Embryonic facial prominence (tissue), 1 donor: ENCODE results near the gene CSNK1A1.
"Not testable (repeated sequence)": the region's sequence is repeated elsewhere in the genome, so short reads cannot be mapped to it uniquely, and the experiment has no call there.

Experiments used
- DNase-seq: peaks from one replicate; pipeline ENCODE4 v3.0.0-alpha.2; 2016; ENCODE audit errors: extremely low spot score

CSNK1A1 gene

GRCh38 chr5:149456597-149457392, 94.4 kb downstream of the CSNK1A1 start:
- DNase-seq = no peak

DNA sequence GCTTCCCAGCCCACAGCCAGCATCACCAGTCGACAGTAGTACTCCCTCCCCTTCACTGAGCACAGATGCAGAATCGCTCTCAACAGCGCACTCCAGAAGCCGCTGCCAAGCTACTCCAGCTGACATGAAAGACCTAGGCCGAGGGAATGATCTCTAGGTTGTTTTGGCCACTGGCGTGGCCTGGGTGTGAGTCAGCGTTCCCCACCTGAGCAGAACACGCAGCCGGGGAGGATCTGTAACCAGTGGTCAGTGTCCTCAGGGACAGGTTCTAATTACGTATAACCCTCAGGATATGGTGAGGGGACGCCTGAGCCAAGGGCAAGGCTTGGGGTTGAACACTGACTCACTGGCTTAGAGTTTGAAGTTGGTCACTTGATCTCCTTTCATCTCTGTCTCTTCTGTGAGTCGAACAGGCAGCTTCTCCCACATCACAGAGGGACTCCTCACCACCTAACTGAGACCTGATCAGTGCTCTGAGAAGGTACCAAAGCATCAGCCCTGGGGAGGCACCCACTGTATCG, 95.3 kb downstream of the CSNK1A1 start:
- DNase-seq = no peak

- no peak for DNase-seq
Observed at GRCh38 chr5:149453618-149454415, 97.4 kb downstream of the CSNK1A1 start.

GRCh38 chr5:149452665-149453617, 98.3 kb downstream of the CSNK1A1 start:
- DNase-seq = no peak

GRCh38 chr5:149452007-149452664, 99.1 kb downstream of the CSNK1A1 start:
- DNase-seq = no peak

DNA sequence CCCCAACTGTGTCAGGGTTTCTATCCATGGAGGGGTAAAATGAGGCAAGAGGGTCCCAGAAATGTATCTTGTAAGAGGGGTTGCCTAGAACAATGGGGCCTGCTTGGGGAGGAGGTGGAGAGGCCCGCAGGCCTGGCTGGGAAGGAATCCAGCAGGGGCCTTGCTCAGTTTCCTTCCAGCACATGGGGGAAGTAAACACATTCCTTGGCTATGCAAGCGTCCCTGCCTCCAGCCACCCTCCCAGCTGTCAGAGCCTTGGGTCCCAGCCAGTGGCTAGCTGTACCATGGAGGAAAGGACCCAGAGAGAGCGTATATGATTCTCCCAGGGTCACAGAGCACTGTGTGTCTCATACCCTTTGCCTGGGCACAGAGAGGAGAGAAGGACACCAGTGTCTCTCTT, 101.0 kb downstream of the CSNK1A1 start:
- no peak for DNase-seq

DNA sequence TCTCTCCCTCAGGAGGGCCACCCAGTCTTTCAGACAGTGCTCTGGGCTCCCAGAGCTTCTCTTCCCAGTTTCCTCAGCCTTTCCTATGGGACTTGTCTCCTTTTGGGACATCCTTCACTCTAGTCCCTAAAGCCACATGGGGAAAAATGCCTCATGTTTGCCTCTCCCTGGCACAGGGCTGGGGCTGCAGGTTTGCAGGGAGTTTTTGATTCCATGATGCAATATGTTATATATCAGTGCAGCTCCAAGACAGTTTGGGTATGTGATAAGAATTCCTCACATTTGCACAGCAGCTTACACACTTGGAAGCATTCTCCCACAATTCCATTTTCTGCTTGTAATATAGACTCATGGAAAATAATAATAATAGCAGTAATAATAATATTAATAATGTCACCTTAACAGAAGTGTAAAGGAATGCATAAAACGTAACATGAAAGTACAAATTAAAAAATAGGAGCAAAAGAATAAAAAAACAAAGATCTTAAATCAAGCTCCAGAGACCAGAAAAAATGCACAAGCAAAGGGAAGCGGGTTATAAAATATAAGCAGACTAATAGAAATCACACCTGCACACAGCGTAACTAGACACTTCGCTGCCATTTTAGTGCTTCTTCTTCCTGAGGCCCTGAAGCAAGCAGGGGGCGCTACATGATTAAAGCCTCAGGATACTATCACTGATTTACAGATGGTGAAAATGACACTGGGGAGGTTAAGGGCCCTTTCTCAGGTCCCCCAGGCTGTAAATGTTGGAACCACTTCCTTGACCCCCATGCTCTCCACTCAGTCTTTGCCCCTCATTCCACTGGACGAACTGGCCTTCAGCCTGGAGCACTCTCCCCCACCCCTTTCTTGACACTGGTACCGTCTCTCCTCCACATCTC, 102.2 kb downstream of the CSNK1A1 start:
- DNase-seq = no peak

DNA sequence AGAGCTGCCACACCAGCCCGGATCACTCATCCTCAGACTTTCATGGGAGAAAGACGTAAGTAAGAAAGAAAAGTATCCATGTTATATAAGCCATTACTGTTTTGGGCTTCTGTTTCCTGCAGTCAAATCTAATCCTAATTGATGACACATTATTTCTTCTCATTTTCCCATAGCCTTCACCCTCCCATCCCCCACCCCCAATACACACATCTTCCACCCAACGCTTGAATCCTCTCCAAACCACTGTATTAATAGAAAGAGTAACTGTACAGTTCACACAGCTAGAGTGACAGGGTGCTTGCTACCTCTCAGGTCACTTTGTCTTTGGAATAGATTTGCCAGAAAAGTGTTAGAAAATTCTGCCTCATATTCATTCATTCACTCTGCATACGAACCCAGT, 102.8 kb downstream of the CSNK1A1 start:
- no peak for DNase-seq

- DNase-seq = no peak
Observed at GRCh38 chr5:149447373-149448367, 103.6 kb downstream of the CSNK1A1 start.

GRCh38 chr5:149446794-149447193, 104.4 kb downstream of the CSNK1A1 start:
- DNase-seq = not testable (repeated sequence)

GRCh38 chr5:149445739-149446369, 105.4 kb downstream of the CSNK1A1 start:
- DNase-seq = no peak

GRCh38 chr5:149445343-149445738, 105.9 kb downstream of the CSNK1A1 start:
- DNase-seq = no peak

DNA sequence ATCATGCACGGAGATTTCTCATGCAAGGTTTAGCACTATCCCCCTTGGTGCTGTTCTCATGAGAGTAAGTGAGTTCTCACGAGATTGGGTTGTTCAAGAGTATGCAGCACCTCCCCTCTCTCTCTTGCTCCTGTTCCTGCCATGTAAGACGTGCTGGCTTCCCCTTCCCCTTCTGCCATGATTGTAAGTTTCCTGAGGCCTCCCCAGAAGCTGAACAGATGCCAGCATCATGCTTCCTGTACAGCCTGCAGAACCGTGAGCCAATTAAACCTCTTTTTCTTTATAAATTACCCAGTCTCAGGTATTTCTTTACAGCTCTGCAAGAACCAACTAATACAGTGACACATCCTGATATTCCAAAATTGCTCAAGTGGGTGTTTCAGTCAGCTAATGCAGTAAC, 106.8 kb downstream of the CSNK1A1 start:
- not testable (repeated sequence) for DNase-seq

DNA sequence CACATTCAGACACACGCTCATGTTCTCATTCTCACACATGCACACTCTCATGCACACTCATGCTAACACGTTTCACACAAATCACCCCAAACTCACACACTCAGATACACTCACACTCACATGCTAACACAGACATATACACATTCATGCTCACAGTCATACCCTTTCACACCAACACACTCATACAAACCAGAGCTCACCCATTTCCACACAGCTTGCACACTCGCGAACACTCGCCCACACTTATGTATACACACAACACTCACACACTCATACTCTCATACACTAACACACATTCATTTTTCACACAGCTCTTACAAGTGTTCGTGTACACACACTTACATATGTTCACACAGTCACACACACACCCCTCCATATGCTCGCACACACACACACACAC, 108.0 kb downstream of the CSNK1A1 start:
- DNase-seq = no peak

- DNase-seq = no peak
Observed at GRCh38 chr5:149442563-149443182, 108.6 kb downstream of the CSNK1A1 start.
